Measurements from ENCODE around the gene CFAP68.
A peak's percentile ranks its signal among the peaks of the same experiment; 100 is the strongest.
"Not testable (repeated sequence)": the region's sequence is repeated elsewhere in the genome, so short reads cannot be mapped to it uniquely, and the experiment has no call there.

CFAP68 gene

GRCh38 chr11:111918390-111919256 lies 39.3 kb downstream of the CFAP68 start, which contains the start of gene C11orf52:
Gene C11orf52, plus strand, starts transcription at chr11:111918913. Its CDS starts 60 bp downstream, at chr11:111918973.
- no peak for DNase-seq (ENCODE audit: low spot score)

- DNase-seq (ENCODE audit: low spot score): no peak
Measured at GRCh38 chr11:111920908-111921307, 41.6 kb downstream of the CFAP68 start.

- DNase-seq (ENCODE audit: low spot score): no peak
Measured at GRCh38 chr11:111921541-111922230, 42.3 kb downstream of the CFAP68 start.

GRCh38 chr11:111922803-111923202 lies 43.5 kb downstream of the CFAP68 start:
- DNase-seq (ENCODE audit: low spot score): no peak

- no peak for DNase-seq (ENCODE audit: low spot score)
Measured at GRCh38 chr11:111923351-111923788, 44.0 kb downstream of the CFAP68 start.

- DNase-seq (ENCODE audit: low spot score): no peak
Measured at GRCh38 chr11:111923951-111924350, 44.6 kb downstream of the CFAP68 start.

- no peak for DNase-seq (ENCODE audit: low spot score)
Measured at GRCh38 chr11:111925953-111926352, 46.6 kb downstream of the CFAP68 start.

GRCh38 chr11:111926505-111927391 lies 47.4 kb downstream of the CFAP68 start:
- DNase-seq (ENCODE audit: low spot score): peak; percentile 96

- no peak for DNase-seq (ENCODE audit: low spot score)
Measured at GRCh38 chr11:111930472-111930871, 51.1 kb downstream of the CFAP68 start.

GRCh38 chr11:111932611-111932950 lies 53.2 kb downstream of the CFAP68 start:
- peak; percentile 75 for DNase-seq (ENCODE audit: low spot score)

- not testable (repeated sequence) for DNase-seq (ENCODE audit: low spot score)
Measured at GRCh38 chr11:111933176-111933575, 53.8 kb downstream of the CFAP68 start.

GRCh38 chr11:111933872-111934271 lies 54.5 kb downstream of the CFAP68 start:
- no peak for DNase-seq (ENCODE audit: low spot score)

GRCh38 chr11:111934306-111934705 lies 55.0 kb downstream of the CFAP68 start:
- no peak for DNase-seq (ENCODE audit: low spot score)
